AG04450 (cell line): ENCODE results near the gene PLEKHO2. TPM values are rescaled to one million over a fixed set of nuclear protein-coding genes. Genes with fewer than 3 reads are reported as not detected.
A peak's percentile ranks its signal among the peaks of the same experiment; 100 is the strongest.

Experiments used
- CTCF ChIA-PET: fragments of 300-600, 350-600 bp; formaldehyde crosslinking; extraction: SDS; loops from one replicate; lab custom pipeline; 2022; ENCODE audit warnings: antibody characterized with exemption, inconsistent platforms; lab: Charles Lee
- POLR2A ChIA-PET: fragments of 350-600 bp; formaldehyde crosslinking; extraction: SDS; loops from one replicate; lab custom pipeline; 2021; ENCODE audit warnings: antibody characterized with exemption, inconsistent platforms; lab: Yijun Ruan, JAX
- DNase-seq: peaks from one replicate; pipeline ENCODE4 v3.0.0-alpha.2; 2011; ENCODE audit warnings: low read depth, low spot score
- H3K27ac ChIP-seq: one replicate; pipeline ENCODE4 v1.5.1; 2012; ENCODE audit warnings: low read depth, low read length, control low read depth
- H3K27me3 ChIP-seq: one replicate; pipeline ENCODE4 v1.6.0; 2012; ENCODE audit warnings: low read length; ENCODE audit not compliant: control insufficient read depth, insufficient read depth
- H3K4me3 ChIP-seq: 2 replicates; pipeline ENCODE4 v1.5.1; 2011; ENCODE audit warnings: mild to moderate bottlenecking, low read depth, low read length, control low read depth
- H3K9me3 ChIP-seq: 2 replicates; pipeline ENCODE4 v1.5.1; 2012; ENCODE audit warnings: low read length; ENCODE audit not compliant: control insufficient read depth, insufficient read depth
- polyA plus RNA-seq: library from polyadenylated mRNA; depleted of rRNA; stranded (reverse); fragments of >200 nt; gene quantifications from 2 replicates; pipeline ENCODE4 v1.2.3, GENCODE V29; 2011
- TF ChIP-seq, protein P1 (sequence below): IDR thresholded peaks from 2 replicates; pipeline ENCODE4 v1.5.1; 2011; ENCODE audit warnings: low read depth, low read length, control low read depth, inconsistent platforms

Gene PLEKHO2
- polyA plus RNA-seq, 1 experiment, result 29.5 TPM

DNA sequence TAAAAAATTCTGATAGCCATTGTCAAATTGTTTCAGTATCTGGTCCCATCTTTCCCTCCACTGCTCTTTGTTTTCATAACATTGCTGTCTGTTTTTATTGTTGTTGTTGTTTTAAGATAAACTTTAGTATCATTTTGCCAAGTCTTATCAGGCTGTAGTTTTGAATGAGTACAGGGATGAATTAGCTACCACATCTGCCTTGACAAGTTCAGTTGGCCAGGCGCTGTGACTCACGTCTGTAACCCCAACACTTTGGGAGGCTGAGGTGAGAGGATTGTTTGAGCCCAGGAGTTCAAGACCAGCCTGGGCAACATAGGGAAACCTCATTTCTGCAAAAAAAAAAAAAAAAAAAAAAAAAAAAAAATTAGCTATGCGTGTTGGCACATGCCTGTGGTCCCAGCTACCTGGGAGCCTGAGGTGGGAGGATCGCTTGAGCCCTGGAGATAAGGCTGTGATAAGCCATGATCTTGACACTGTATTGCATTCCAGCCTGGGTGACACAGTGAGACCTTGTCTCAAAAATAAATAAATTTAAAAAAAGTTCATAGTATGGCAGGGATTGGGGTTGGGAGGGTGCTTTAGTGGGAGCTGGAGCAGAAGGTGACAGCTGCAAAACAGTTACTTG is 61.7 kb downstream of the PLEKHO2 start:
- ChIA-PET CTCF (interaction anchor here (0.6 kb wide), 1 partner anchor 67 kb away, joined by 3 read pairs; no protein-coding TSS in a partner anchor), POLR2A (interaction anchor here (0.6 to 0.7 kb wide), 2 partner anchors 21 to 59 kb away, joined by 5 read pairs; no protein-coding TSS in a partner anchor)
- Histone ChIP-seq H3K9me3 (peaks cover 21% of the 10 kb centered on the region), H3K27me3 (no peaks in the 10 kb centered on the region), H3K27ac (no peak overlapping the region), H3K4me3 (no peak overlapping the region)
- DNase-seq, result no peak
- TF ChIP-seq, protein P1, sequence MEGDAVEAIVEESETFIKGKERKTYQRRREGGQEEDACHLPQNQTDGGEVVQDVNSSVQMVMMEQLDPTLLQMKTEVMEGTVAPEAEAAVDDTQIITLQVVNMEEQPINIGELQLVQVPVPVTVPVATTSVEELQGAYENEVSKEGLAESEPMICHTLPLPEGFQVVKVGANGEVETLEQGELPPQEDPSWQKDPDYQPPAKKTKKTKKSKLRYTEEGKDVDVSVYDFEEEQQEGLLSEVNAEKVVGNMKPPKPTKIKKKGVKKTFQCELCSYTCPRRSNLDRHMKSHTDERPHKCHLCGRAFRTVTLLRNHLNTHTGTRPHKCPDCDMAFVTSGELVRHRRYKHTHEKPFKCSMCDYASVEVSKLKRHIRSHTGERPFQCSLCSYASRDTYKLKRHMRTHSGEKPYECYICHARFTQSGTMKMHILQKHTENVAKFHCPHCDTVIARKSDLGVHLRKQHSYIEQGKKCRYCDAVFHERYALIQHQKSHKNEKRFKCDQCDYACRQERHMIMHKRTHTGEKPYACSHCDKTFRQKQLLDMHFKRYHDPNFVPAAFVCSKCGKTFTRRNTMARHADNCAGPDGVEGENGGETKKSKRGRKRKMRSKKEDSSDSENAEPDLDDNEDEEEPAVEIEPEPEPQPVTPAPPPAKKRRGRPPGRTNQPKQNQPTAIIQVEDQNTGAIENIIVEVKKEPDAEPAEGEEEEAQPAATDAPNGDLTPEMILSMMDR, result no peak

DNA sequence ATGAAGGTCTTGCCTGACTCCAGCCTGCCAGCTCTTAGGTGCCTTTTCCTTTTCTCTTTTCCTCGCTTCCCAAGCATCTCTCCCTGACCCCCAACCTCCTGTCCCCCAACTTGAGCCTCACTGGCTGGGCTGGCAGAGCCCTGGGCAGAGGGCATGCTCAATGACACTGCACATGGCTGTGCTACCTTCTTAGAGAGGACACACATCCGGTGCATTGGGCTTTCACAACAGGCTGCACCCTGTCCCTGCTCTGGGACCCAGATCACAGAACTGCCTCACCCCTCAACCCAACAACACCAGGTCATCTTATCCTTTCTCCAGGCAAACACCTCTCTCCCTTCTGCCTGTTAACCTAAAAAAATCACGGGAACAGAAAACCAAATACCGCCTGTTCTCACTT is 62.5 kb downstream of the PLEKHO2 start:
- TF ChIP-seq, protein P1, result no peak
- H3K27me3 ChIP-seq, result no peaks in the 10 kb centered on the region
- CTCF ChIA-PET, result interaction anchor here (0.6 to 1.7 kb wide), 3 partner anchors 64 to 100 kb away, joined by 3 to 6 read pairs (median 4); no protein-coding TSS in a partner anchor
- DNase-seq, result no peak
- H3K4me3 ChIP-seq, result no peak overlapping the region
- POLR2A ChIA-PET, result interaction anchor here (0.7 kb wide), 1 partner anchor 20 kb away, joined by 5 read pairs; no protein-coding TSS in a partner anchor
- H3K27ac ChIP-seq, result no peak overlapping the region
- peaks cover 21% of the 10 kb centered on the region for H3K9me3 ChIP-seq

DNA sequence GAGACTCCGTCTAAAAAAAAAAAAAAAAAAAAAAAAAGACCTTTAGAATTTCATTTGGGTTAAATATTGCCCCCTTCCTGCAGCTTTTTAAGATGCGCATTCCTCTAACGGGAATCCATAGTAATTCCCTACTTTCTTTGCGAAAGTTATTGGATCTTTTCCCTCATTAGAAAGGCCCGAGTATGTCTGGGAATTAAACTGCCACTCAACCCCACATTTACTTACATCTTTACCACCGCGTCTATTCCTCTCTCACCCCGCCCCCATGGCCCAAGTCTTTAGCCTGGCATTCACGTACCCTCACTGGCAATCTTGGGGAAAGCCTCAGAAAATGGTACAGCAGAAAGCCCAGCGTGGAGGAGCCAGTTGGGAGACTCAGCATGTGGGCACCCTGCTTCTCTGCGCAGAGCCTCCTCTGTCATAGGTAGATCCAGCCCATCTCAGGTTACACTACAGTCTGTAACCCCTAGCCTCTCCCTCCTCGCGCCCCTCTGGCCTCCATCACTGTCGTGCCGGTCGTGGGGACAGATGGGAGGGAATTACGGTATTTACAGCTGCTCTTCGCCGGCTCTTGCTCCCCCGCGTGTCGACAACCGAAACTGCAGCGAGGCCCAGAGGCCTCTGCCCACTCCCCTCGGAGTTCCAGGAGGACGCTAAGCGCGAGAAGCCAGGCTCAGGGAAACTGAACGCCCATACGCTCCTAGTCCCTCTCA is 63.6 kb downstream of the PLEKHO2 start:
- ChIA-PET CTCF (interaction anchor here (0.8 to 1.8 kb wide), 8 partner anchors 15 to 177 kb away, joined by 3 to 6 read pairs (median 4); no protein-coding TSS in a partner anchor), POLR2A (interaction anchor here (0.5 kb wide), 1 partner anchor 33 kb away, joined by 3 read pairs; no protein-coding TSS in a partner anchor)
- Histone ChIP-seq H3K27me3 (no peaks in the 10 kb centered on the region), H3K4me3 (peak overlapping the region; percentile 36), H3K9me3 (peaks cover 21% of the 10 kb centered on the region), H3K27ac (no peak overlapping the region)
- DNase-seq, result no peak
- TF ChIP-seq, protein P1, result peak; percentile 82

GRCh38 chr15:64905941-64906340 is 64.2 kb downstream of the PLEKHO2 start:
- CTCF ChIA-PET, result interaction anchor here (0.6 to 1.8 kb wide), 4 partner anchors 15 to 175 kb away, joined by 3 to 6 read pairs (median 4); no protein-coding TSS in a partner anchor
- TF ChIP-seq, protein P1, result no peak
- no peak for DNase-seq
- no peak overlapping the region for H3K27ac ChIP-seq
- H3K9me3 ChIP-seq, result peaks cover 19% of the 10 kb centered on the region
- POLR2A ChIA-PET, result interaction anchor here (0.5 to 0.8 kb wide), 2 partner anchors 33 to 65 kb away, joined by 3 to 4 read pairs; no protein-coding TSS in a partner anchor
- no peak overlapping the region for H3K4me3 ChIP-seq
- H3K27me3 ChIP-seq, result no peaks in the 10 kb centered on the region
